Measurements from ENCODE around the gene BCL7B.
"Not testable (repeated sequence)": the region's sequence is repeated elsewhere in the genome, so short reads cannot be mapped to it uniquely, and the experiment has no call there.

Gene BCL7B

DNA sequence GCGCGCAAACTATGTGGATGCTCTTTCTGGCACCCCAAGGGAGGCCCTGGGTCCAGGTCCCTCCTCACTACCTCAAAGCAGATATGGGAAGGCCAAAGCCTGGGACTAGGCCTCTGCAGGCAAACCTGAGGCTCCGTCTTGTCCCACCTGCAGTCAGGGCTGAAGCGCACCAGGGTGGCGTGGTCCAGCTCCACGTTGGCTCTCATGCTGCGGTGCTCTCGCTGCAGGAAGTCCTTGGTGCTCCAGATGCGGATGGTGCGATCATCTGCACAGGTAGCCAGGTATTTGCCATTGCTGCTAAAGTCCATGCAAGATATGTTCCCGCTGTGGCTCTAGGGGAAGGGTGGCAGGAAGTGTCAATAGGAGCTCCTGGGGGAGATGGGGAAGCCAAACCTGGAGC is 16.3 kb upstream of the BCL7B start:
- DNase-seq (ENCODE audit: extremely low spot score, insufficient read length, low read depth) (no peak), FAIRE-seq (no peak)

DNA sequence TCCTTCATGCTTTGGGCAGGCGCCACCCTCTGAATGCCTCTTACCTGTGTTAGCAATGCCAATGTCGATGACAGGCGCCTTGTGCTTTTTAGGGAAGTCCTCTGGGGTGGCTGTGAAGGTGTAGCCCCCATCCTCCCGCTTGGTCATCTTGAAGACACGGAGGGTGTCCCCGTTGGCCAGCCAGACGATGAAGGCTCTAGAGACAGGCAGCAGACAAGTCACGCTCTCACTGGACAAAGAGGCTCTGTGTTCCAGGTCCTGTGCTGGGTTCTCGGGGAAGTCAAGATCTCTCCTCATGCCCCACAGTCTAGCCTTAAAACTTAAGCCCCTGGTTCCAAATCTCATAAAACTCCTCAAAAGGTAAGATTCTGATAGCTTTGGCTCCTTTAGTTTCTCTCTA is 15.8 kb upstream of the BCL7B start:
- DNase-seq (ENCODE audit: extremely low spot score, insufficient read length, low read depth): no peak
- no peak for FAIRE-seq

DNA sequence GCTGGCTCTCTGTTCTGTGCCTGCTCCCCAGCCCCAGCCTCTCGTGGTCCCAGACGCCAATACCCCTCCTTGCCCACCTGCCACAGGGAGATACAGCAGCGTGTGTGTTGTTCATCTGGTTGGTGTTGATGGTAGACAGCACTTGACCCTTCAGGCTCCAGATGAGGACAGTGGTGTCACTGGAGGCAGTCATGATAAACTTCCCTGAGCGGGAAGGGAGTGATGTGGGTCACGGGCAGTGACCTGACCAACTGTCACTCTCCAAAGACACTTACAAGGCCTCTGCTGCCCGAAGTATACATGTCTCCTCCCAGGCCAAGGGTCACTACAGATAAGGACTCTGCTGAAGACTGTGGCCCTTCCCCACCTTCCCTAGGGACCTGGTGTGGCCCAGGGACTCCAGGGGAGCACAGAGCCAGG is 15.3 kb upstream of the BCL7B start:
- DNase-seq (ENCODE audit: extremely low spot score, insufficient read length, low read depth) (no peak), FAIRE-seq (no peak)

DNA sequence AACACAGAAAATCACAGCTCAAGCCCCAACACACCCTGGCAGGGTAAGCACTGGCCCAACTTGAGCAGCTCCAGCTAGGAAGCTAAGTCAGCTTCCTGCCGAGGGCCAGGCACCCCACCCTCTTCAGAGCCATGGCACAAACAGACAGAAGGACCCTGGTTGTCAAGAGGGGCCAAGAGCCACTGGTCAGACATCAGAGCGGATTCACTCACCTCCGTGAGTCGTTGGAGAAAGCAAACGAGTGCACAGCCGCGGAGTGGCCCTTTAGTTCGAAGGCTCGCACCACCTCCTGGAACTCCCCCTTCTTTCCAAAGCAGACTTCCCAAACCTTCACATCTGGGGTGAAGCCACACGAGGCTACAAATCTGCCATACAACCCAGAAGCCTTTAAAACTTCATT is 13.5 kb upstream of the BCL7B start:
- no peak for FAIRE-seq

DNA sequence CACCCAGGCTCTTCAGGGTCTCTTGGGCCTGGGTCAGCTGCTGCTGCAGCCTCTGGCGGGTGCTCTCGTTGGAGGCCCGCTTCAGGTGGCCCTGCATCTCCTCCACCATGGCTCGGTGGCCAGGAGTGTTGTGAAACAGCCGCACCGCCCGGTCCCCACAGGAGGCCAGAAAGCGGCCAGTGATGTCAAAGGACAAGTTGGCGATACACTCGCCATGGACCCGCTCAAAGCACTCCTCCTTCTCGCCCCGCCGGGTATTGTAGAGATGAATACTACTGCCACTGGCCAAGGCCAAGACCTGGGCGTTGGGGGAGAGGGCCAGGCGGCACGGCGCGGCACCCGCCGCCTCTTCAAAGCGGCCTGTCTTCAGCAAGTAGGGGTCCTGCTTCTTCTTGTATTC is 13.0 kb upstream of the BCL7B start:
- DNase-seq (ENCODE audit: extremely low spot score, insufficient read length, low read depth): no peak
- FAIRE-seq: no peak

More for the DNA sequence above, 13.5 kb upstream of the BCL7B start:
- no peak for DNase-seq (ENCODE audit: extremely low spot score, insufficient read length, low read depth)

DNA sequence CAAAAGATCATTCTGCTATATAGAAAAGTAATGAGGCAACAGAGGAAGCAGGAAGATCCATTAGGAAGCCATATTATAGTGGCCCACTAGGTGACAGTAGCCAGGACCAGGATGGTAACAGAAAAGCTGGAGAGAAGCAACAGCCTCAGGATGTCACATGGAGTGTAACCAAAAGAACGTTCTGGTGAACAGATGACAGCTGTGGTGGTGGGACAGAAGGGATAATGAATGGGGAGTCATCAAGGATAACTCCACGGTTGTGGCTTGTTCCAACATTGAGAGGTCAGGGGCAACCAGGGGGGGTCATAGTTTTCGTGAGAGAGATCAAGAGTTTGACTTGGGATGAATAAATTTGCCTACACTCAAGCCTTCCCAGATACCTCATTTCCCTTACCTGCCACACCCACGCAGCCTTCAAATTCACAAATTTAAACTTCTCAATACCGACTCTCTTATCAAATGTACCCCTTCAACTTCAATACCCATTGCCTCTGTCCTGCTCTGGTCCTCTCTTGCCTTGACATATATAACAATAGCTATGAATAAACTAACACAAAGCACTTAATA is 11.6 kb upstream of the BCL7B start:
- DNase-seq (ENCODE audit: extremely low spot score, insufficient read length, low read depth) (no peak), FAIRE-seq (no peak)

DNA sequence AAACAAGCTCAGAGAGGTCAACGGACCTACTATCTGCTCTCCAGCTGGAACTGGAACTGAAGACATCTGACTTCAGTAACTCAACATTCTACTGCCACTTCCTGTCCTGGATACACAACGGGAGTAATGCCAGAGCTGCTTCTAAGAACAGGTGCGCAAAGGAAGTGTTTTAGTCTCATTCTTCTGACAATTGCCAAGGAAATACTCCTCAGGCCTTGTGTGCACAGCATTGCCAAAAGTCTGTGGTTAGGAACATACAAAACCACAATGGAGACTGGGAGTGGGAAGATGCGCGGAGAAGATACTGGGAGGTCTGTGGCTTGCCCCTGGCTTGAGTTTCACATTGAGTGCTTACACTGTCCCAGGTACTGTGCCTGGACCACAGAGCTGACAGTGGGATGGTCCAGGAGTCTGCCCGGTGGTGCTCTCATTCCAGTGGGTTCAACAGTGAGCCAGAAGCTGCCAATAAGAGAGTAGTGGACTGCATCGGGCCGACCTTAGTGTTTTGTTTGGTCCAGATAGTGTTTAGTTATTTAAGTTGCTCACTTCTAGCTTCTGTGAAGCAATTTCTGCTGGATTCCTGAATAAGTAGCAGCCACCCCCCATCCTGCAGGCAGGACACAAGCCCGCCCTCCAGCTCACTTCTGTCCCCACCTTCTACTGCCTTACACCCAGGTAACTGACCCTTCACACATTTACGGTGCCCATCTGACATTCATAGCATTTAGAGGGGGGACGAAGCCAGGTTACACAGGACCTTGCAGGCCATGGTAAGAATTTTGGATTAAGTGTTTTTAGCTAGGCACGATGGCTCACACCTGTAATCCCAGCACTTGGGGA is 10.6 kb upstream of the BCL7B start:
- FAIRE-seq (no peak), DNase-seq (ENCODE audit: extremely low spot score, insufficient read length, low read depth) (no peak)

DNA sequence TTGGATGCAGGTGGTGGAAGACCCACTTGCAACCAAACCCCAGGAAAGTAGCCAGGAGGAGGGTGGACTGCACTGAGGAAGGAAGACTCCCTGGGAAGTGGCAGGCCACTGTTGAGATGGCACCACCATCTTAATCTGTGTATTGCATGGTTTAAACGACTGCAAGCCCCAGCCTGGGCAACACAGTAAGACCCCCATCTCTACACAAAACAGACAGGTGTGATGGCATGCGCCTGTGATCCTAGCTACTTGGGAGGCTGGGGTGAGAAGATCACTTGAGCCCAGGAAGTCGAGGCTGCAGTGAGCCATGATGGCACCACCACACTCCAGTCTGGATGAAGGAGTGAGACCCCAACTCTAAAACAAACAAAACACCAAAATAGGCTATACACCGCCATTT is 9.7 kb upstream of the BCL7B start:
- no peak for DNase-seq (ENCODE audit: extremely low spot score, insufficient read length, low read depth)
- no peak for FAIRE-seq

DNA sequence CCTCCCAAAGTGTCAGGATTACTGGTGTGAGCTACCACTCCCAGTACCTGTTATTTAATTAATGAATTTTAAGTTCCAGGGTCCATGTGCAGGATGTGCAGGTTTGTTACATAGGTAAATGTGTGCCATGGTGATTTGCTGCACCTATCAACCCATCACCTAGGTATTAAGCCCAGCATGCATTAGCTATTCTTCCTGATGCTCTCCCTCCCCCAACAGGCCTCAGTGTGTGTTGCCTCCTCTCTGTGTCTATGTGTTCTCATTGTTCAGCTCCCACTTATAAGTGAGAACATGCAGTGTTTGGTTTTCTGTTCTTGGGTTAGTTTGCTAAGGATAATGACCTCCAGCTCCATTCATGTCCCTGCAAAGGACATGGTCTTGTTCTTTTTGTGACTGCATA is 8.9 kb upstream of the BCL7B start:
- not testable (repeated sequence) for DNase-seq (ENCODE audit: extremely low spot score, insufficient read length, low read depth); FAIRE-seq

DNA sequence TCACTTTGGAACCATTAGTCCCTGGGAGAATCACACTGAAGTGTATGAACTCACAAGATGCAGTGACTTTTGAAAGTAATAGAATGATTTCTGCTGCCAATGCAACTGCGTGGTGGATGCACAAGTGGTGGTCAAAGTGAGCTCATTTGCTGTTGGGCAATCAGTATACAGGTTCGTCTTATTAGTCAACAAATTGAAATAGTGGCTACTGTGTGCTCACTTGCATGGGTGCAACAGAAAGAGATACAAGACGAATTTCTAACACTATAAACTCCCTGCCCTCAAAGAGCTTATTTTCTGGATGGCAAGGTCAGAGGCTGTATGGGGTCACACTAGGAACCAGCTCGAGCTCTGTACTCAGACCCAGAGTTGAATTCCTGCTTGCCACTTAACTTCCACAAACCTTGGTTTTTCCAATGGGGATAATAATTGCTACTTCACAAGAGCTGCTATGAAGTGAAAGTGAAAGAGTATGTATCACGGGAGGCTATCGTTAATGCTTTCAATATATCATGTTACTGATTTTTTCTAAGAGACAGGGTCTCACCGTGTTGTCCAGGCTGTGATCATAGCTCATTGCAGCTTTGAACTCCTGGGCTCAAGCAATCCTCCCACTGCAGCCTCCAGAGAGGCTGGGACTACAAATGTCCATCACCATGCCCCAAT is 8.3 kb upstream of the BCL7B start:
- FAIRE-seq (no peak), DNase-seq (ENCODE audit: extremely low spot score, insufficient read length, low read depth) (no peak)

DNA sequence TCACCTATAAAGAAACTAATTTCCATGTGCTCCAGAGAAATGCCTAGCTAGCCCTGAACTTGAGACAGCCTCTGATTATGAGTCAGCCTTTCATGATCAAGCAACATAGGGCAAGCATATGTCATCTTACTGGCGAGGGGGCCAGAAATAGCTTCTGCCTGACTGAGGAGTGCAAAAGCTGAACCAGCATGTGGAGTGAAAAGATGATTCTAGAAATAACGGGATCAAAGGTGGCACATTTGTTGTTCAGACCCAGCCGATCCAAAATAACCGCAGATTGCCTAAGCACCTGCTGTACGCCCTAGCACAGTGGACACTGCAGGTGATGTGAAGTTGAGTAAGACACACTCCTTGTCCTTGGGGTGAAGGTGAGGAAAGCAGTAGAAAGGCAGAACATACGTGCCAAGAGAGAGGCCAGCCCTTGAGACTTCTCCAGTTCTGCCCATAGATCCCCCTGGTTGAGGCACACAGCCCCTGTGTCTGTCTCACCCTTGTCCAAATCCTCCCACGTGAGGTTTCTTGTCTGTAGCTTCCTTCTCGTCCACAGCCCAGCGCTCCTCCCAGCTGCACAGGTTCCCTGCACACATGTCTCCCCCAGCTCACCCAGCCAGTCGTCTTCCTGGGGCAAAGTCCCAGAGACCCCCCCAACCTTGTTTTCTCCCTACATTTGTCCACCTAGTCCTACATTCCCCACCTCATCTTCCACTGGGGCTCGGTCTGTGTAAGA is 2.8 kb upstream of the BCL7B start:
- FAIRE-seq: no peak
- no peak for DNase-seq (ENCODE audit: extremely low spot score, insufficient read length, low read depth)

DNA sequence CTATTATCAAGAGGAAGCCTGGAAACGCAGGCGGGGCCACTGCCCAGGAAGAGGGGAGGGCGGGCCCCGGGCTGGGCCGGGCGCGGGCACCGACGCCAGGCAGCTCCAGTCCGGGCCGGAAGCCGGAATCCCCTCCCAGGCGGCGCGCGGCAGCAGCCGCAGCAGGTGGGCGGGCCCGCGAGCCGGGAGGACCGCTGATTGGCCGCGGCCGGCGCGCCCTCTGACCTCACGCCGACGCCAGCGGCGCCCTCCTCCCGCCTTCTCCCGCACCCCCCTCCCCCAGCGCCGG is 438 bp downstream of the BCL7B start:
- DNase-seq (ENCODE audit: extremely low spot score, insufficient read length, low read depth) (peak; percentile 96), FAIRE-seq (peak; percentile 76)

DNA sequence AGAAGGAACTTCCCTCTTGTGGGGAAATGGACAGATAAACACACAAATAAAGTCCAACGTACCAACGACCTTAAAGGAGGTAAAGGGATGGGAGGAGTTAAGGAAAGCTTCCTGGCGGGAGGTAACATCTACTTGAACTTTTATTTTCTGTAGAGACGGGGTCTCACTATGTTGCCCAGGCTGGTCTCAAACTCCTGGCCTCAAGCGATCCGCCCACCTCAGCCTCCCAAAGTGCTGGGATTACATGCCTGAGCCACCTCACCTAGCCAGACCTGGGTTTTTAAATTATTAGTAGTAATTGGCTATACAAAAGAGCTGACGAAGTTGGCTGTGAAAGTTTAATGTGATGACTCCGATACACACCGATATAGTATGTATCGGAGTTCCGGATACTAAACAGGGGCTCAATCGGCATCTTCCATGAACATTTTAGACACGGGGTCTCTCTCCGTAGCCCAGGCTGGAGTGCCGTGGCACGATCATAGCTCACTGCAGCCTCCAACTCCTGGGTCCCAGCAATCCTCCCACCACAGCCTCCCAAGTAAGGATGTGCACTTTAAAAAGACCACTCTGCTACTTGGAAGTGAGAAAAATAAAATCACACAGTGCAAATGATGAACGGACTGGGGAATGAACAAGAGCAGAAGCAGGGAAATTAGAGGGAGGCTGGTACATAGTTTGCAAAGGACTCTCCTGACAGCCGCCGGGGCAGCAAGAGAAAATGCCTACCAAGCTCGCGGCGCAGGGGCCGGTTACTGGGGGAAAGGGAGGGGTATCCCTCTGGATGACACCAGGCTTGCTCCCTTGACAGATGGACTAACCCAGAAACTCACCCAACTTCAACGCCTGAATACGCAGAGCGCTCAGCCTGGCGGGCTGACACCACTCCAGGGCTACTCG is 1.0 kb downstream of the BCL7B start:
- FAIRE-seq: no peak
- no peak for DNase-seq (ENCODE audit: extremely low spot score, insufficient read length, low read depth)

DNA sequence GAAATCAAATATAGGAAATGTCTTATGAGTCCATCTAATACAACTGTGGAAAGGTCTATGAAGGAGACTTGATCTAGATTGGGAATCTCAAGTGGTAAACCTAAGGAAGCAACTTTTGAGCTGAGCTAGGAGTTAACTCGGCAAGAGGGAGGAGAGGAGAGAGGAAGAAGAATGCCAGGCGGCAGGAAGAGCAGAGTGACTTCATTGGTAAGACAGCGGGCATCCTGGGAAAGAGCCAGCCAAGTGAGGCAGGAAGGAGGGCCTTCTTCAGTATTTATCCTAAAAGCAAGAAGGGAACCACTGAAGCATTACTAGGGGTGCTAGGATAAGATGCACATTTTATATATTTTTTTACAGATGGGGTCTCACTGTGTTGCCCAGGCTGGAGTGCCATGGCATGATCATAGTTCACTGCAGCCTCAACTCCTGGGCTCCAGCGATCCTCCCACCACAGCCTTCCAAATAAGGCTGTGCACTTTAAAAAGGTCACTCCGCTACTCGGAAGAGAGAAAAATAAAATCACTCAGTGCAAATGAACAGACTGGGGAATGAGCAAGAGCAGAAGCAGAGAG is 2.0 kb downstream of the BCL7B start:
- FAIRE-seq: no peak
- DNase-seq (ENCODE audit: extremely low spot score, insufficient read length, low read depth): no peak

DNA sequence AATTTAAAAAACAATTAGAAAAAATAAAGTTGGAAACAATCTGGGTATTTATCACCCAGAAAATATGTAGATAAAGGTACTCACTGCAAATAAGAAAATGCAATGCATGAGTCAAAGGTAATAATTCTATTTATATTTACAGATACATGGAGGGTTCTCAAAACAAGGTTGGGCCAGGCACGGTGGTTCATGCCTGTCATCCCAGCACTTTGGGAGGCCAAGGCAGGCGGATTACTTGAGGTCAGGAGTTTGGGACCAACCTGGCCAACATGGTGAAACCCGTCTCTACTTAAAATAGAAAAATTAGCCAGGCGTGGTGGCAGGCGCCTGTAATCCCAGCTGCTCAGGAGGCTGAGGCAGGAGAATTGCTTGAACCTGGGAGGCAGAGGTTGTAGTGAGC is 7.4 kb downstream of the BCL7B start:
- FAIRE-seq; DNase-seq (ENCODE audit: extremely low spot score, insufficient read length, low read depth): not testable (repeated sequence)

DNA sequence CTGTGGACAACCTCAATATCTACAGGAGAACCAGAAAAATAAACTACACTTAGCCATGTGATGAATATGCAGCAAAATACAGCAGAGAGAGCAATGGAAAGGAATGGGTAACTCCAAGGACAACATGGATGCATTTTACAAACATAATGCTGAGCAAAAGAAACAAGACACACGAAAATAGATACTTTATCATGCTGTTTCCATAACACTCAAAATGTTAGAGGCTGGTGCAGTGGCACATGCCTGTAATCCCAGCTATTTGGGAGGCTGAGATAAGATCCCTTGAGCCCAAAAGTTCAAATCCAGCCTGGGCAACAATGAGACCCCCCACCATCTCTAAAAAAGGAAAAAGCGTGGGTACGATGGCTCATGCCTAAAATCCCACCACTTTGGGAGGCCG is 8.3 kb downstream of the BCL7B start:
- FAIRE-seq (no peak), DNase-seq (ENCODE audit: extremely low spot score, insufficient read length, low read depth) (no peak)

DNA sequence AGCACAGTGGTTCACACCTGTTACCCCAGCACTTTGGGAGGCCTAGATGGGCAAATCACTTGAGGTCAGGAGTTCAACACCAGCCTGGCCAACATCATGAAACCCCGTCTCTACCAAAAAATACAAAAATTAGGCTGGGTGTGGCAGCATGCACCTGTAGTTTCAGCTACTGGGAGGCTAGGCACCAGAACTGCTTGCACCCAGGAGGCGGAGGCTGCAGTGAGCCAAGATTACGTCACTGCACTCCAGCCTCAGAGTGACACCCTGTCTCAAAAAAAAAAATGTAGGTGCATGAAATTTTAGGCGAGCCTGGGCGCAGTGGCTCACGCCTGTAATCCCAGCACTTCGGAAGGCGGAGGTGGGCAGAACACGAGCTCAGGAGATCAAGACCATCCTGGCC is 9.6 kb downstream of the BCL7B start:
- DNase-seq (ENCODE audit: extremely low spot score, insufficient read length, low read depth) (no peak), FAIRE-seq (no peak)

DNA sequence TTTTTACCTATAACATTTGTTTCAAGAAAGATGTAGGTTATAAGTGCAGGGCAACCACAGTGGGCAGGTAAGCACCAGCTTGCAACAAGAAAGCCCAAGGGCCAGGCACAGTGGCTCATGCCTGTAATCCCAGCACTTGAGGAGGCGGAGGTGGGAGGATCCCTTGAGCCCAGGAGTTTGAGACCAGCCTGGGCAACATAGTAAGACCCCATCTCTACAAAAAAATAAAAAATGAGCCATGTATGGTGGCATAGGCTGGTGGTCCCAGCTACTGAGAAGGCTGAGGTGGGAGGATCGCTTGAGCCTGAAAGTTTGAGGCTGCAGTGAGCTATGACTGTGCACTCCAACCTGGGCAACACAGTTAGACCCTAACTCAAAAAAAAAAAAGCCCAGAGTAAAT is 12.8 kb downstream of the BCL7B start:
- FAIRE-seq: no peak

DNA sequence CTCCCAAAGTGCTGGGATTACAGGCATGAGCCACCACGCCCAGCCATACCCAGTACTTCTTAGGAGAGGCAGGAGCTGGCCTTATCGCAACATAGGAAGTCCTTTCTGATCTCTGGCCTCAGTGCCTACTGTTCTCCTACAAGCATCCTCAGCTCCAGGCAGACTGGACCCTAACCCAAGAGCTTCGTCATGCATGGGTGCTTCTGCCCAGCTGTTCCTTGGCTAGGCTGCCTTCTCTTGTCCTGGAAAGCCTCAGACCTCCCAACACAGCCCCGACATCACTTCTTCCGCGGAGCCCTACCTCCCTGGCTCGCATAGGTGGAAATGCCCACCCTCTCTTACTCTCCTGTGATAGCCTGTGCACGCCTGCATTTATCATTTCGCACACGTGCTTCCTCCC is 15.8 kb downstream of the BCL7B start:
- DNase-seq (ENCODE audit: extremely low spot score, insufficient read length, low read depth) (no peak), FAIRE-seq (no peak)

More for the DNA sequence above, 12.8 kb downstream of the BCL7B start:
- DNase-seq (ENCODE audit: extremely low spot score, insufficient read length, low read depth): no peak

DNA sequence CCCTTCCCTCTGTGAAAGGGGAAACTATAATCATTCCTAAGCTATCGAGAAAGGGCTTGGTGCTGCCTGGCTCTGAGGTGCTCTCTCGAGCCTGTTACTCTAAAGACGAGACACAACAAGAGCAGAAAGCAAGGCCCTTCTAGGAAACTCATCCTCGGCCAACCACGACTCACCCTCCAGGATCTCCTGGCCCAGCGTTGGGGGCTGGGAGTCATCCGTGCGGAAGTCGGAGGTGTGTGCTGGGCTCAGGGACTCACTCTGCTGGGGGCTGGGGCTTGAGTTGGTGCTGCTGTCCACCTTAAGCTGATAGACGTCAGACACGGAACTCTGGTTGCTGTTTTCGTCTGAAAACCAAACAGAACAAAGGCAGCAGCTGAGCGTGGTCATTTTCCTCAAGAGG is 17.8 kb downstream of the BCL7B start:
- no peak for FAIRE-seq

More for the DNA sequence above, 17.8 kb downstream of the BCL7B start:
- DNase-seq (ENCODE audit: extremely low spot score, insufficient read length, low read depth): no peak
